HG02885 (cell line): Measurements from ENCODE around the gene ZNF319.
"Not testable (repeated sequence)": the region's sequence is repeated elsewhere in the genome, so short reads cannot be mapped to it uniquely, and the experiment has no call there.

Experiments used
- ATAC-seq: cut with Tn5 transposase; IDR thresholded peaks from one replicate; pipeline ENCODE4 v1.9.1; 2021; ENCODE audit warnings: mild to moderate bottlenecking; ENCODE audit not compliant: unreplicated experiment, poor library complexity

The ZNF319 gene

GRCh38 chr16:58022601-58023371 is 22.3 kb upstream of the ZNF319 start:
- ATAC-seq = no peak

- no peak for ATAC-seq
Measured at GRCh38 chr16:58021661-58022551, 21.4 kb upstream of the ZNF319 start.

GRCh38 chr16:58020628-58021521 is 20.4 kb upstream of the ZNF319 start:
- ATAC-seq = no peak

GRCh38 chr16:58019866-58020538 is 19.5 kb upstream of the ZNF319 start:
- ATAC-seq = no peak

GRCh38 chr16:58018803-58019202 is 18.3 kb upstream of the ZNF319 start:
- ATAC-seq = no peak

- no peak for ATAC-seq
Measured at GRCh38 chr16:58016840-58017446, 16.5 kb upstream of the ZNF319 start.

GRCh38 chr16:58013201-58013956 is 12.9 kb upstream of the ZNF319 start:
- ATAC-seq = no peak

- ATAC-seq = no peak
Measured at GRCh38 chr16:58012481-58012880, 12.0 kb upstream of the ZNF319 start.

- ATAC-seq = no peak
Measured at GRCh38 chr16:58011652-58012051, 11.2 kb upstream of the ZNF319 start.

GRCh38 chr16:58010886-58011285 is 10.4 kb upstream of the ZNF319 start:
- no peak for ATAC-seq

GRCh38 chr16:58009856-58010416 is 9.5 kb upstream of the ZNF319 start:
- ATAC-seq = no peak

- not testable (repeated sequence) for ATAC-seq
Measured at GRCh38 chr16:58004736-58005135, 4.3 kb upstream of the ZNF319 start.

- ATAC-seq = no peak
Measured at GRCh38 chr16:58002936-58003335, 2.5 kb upstream of the ZNF319 start.

- ATAC-seq = no peak
Measured at GRCh38 chr16:58002416-58002800, 1.9 kb upstream of the ZNF319 start.

GRCh38 chr16:58001781-58002415 is 1.4 kb upstream of the ZNF319 start:
- ATAC-seq = no peak

- peak; percentile 81 for ATAC-seq
Measured at GRCh38 chr16:58000706-58001676, 519 bp upstream of the ZNF319 start, which contains the start of gene USB1. USB1 (plus strand) TSS chr16:58001407; CDS start chr16:58001484, 77 bp downstream.
